KG1 (cell line): ENCODE data around the gene HOGA1.

ENCODE experiments used
- DNase-seq: peaks from one replicate; lab custom pipeline; 2025; lab: John Stamatoyannopoulos, UW

The HOGA1 gene

GRCh38 chr10:97578171-97578844 is 5.9 kb upstream of the HOGA1 start:
- DNase-seq: no peak

- DNase-seq: no peak
These were observed 3.5 kb upstream of the HOGA1 start for GRCh38 chr10:97580421-97581367.

GRCh38 chr10:97582169-97582568 is 2.0 kb upstream of the HOGA1 start:
- DNase-seq: no peak

- DNase-seq: no peak
These were observed 713 bp upstream of the HOGA1 start for GRCh38 chr10:97583476-97583875.

- DNase-seq: no peak
These were observed 729 bp downstream of the HOGA1 start for GRCh38 chr10:97584798-97585438.

GRCh38 chr10:97585439-97585811 is 1.2 kb downstream of the HOGA1 start:
- DNase-seq: no peak

GRCh38 chr10:97587183-97587582 is 3.0 kb downstream of the HOGA1 start:
- no peak for DNase-seq

GRCh38 chr10:97589479-97589878 is 5.3 kb downstream of the HOGA1 start, which contains the start of gene C10orf62:
Gene C10orf62 (plus strand): TSS chr10:97589721. CDS start chr10:97589898, 177 bp downstream.
- no peak for DNase-seq

- no peak for DNase-seq
These were observed 6.0 kb downstream of the HOGA1 start for GRCh38 chr10:97590082-97590747.

GRCh38 chr10:97590748-97591495 is 6.7 kb downstream of the HOGA1 start:
- no peak for DNase-seq

- no peak for DNase-seq
These were observed 9.2 kb downstream of the HOGA1 start for GRCh38 chr10:97593421-97593820.

- no peak for DNase-seq
These were observed 12.2 kb downstream of the HOGA1 start for GRCh38 chr10:97596101-97597082.

GRCh38 chr10:97597778-97598177 is 13.6 kb downstream of the HOGA1 start:
- no peak for DNase-seq

GRCh38 chr10:97598407-97599271 is 14.4 kb downstream of the HOGA1 start:
- DNase-seq: no peak

GRCh38 chr10:97599272-97599619 is 15.1 kb downstream of the HOGA1 start:
- DNase-seq: no peak

GRCh38 chr10:97600616-97601015 is 16.4 kb downstream of the HOGA1 start:
- no peak for DNase-seq

GRCh38 chr10:97601268-97602215 is 17.4 kb downstream of the HOGA1 start:
- no peak for DNase-seq

- no peak for DNase-seq
These were observed 23.0 kb downstream of the HOGA1 start for GRCh38 chr10:97607095-97607636.
